VCaP (cell line): ENCODE data around the gene LRP3.

Source experiments
- H3K27ac ChIP-seq: fragments of 450-650 bp; 2 replicates; pipeline ENCODE4 v1.5.1; 2017
- TF ChIP-seq, protein P1 (sequence below): fragments of 450-650 bp; conservative IDR thresholded peaks from 2 replicates; pipeline ENCODE4 v1.5.1; 2017; ENCODE audit warnings: mild to moderate bottlenecking, moderate library complexity

LRP3 gene

DNA sequence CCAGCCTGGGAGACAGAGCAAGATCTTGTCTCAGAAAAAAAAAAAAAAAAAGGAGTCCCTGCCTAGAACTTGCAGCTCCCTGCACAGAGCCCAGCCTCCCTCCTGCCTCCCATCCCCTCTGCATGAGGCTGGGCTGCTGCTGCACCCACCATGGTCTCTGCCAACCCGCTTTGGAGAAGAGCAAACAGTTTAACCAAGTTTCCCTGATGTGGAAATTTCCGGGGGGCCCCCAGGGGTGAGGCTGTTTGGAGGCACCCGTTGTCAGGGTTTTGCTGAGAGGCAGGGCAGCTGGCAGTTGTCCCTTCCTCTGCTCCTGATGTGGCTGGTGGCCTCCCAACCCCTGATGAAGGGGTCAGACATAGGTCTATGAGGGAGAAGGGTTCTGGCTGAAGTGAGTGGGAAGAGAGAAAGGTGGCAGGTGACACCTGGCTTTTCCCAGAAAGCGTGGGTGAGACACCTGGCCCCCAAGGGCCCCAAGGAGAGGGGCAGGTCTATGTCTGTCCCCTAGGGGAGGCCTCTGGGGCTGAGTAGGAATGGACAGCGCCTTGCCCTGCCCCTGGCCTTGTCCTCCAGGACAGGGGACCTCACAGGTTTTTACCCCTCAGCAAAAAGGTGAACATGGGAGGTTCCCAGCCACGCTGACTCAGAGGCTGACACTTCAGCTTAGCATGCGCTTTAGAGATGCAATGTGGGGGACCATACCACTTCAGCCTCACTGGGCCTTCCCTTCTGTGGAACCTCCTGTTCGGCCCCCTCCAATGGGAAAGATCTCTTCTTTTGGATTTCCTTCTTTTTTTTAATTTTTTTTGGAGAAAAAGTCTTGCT, 5.5 kb downstream of the LRP3 start:
- H3K27ac ChIP-seq = no peak overlapping the region
- TF ChIP-seq, protein P1, sequence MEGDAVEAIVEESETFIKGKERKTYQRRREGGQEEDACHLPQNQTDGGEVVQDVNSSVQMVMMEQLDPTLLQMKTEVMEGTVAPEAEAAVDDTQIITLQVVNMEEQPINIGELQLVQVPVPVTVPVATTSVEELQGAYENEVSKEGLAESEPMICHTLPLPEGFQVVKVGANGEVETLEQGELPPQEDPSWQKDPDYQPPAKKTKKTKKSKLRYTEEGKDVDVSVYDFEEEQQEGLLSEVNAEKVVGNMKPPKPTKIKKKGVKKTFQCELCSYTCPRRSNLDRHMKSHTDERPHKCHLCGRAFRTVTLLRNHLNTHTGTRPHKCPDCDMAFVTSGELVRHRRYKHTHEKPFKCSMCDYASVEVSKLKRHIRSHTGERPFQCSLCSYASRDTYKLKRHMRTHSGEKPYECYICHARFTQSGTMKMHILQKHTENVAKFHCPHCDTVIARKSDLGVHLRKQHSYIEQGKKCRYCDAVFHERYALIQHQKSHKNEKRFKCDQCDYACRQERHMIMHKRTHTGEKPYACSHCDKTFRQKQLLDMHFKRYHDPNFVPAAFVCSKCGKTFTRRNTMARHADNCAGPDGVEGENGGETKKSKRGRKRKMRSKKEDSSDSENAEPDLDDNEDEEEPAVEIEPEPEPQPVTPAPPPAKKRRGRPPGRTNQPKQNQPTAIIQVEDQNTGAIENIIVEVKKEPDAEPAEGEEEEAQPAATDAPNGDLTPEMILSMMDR = no peak

GRCh38 chr19:33201473-33201872, 7.3 kb downstream of the LRP3 start:
- no peak overlapping the region for H3K27ac ChIP-seq
- TF ChIP-seq, protein P1 = no peak

- no peak overlapping the region for H3K27ac ChIP-seq
- TF ChIP-seq, protein P1 = no peak
These were observed 7.9 kb downstream of the LRP3 start for GRCh38 chr19:33201886-33202545.

DNA sequence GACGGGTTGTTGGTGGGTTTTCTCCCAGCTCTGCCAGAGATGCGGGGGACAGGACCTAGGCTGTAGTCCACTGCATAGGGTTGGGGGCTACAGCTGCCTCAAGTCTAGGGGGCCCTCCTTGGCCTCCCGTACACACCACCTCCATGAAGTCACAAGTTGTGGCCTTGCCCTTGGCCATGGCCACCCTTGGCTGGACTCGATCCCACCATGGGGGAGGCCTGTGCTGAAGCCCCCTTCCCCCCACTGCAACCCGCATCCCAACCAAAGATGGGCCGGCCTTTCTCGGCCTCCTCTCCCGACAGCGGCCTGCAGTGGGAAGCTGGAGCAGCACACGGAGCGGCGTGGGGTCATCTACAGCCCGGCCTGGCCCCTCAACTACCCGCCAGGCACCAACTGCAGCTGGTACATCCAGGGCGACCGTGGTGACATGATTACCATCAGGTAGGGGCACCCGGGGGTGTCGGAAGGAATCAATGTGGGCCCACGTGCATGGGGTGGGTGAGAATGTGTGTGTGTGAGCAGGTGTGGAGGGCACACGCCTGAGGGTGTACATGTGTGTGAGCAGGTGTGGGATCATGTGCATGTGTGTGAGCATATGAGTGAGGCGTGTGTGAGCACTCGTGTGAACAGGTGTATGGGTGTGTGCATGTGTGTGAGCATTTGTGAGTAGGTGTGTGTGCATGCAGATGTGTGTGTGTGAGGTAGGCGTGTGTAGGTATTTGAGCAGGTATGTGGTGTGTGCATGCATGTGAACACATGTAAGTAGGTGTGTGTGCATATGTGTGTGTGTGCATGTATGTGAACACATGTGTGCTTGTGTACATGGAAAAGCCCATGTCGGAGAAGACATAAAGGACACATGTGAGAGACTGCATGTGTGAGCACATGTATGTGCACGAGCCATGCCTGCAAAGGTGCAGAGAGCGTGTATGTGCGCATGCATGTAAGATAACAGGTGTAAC, 8.7 kb downstream of the LRP3 start:
- H3K27ac ChIP-seq = no peak overlapping the region
- TF ChIP-seq, protein P1 = no peak

- TF ChIP-seq, protein P1 = no peak
- no peak overlapping the region for H3K27ac ChIP-seq
These were observed 9.4 kb downstream of the LRP3 start for GRCh38 chr19:33203529-33203928.

DNA sequence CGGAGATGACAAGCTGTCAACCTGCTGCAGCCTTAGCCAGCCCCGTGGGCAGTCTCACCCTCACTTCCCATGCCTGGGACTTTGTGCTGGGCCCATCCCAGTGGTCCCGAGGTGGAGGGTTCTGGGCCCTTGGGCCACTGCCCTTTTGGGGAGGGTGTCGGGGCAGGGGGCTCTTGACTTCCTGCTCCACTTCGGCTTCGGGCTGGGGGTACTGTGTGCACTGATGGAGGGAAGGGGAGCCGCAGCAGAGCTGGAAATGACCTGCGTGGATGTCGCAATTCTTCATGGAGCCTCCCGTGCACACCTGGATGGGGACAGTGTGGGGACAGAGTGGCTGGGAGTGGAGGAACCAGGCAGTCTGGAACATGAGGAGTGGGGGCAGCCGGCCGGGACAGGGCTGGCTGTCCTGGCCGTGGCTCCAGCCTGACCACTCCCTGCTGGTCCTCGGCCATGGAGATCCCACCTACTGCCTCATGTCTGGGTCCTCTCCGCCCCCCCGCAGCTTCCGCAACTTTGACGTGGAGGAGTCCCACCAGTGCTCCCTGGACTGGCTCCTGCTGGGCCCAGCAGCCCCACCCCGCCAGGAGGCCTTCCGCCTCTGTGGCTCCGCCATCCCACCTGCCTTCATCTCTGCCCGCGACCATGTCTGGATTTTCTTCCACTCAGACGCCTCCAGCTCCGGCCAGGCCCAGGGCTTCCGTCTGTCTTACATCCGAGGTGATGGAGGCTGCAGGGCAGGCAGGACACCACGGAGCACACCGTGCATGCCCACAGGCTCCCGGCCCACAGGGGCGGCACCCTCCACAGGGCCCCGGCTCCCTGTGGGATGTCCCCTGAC, 10.2 kb downstream of the LRP3 start:
- H3K27ac ChIP-seq = no peak overlapping the region
- TF ChIP-seq, protein P1 = no peak
